MM.1S (cell line): ENCODE measurements around the gene NT5DC2.

Experiments used
- DNase-seq: peaks from one replicate; pipeline ENCODE4 v3.0.0-alpha.2; 2015
- H2AFZ ChIP-seq: fragments of 300-600 bp; sonication (generic); 2 replicates; pipeline ENCODE4 v1.6.0; 2016; ENCODE audit warnings: antibody characterized with exemption, low read length
- H3F3A ChIP-seq: fragments of 300-600 bp; sonication (generic); 2 replicates; pipeline ENCODE4 v1.6.1; 2016; ENCODE audit warnings: mild to moderate bottlenecking, antibody characterized with exemption, low read length, moderate library complexity, mixed read lengths; ENCODE audit not compliant: insufficient read depth
- H3K27ac ChIP-seq: fragments of 300-600 bp; sonication (generic); 2 replicates; pipeline ENCODE4 v1.5.1; 2016; ENCODE audit warnings: mild to moderate bottlenecking, low read length
- H3K27me3 ChIP-seq: fragments of 300-600 bp; sonication (generic); replicated peaks from 2 replicates; pipeline ENCODE4 v1.6.0; 2016; ENCODE audit warnings: low read length; ENCODE audit not compliant: insufficient read depth
- H3K36me3 ChIP-seq: fragments of 300-600 bp; sonication (generic); replicated peaks from 2 replicates; pipeline ENCODE4 v1.6.1; 2016; ENCODE audit warnings: mild to moderate bottlenecking, low read length, mixed read lengths; ENCODE audit not compliant: insufficient read depth
- H3K4me1 ChIP-seq: fragments of 300-600 bp; sonication (generic); 2 replicates; pipeline ENCODE4 v1.6.1; 2016; ENCODE audit warnings: low read length, mixed read lengths
- H3K4me2 ChIP-seq: fragments of 300-600 bp; sonication (generic); 2 replicates; pipeline ENCODE4 v1.6.0; 2016; ENCODE audit warnings: low read depth, low read length
- H3K4me3 ChIP-seq: fragments of 300-600 bp; sonication (generic); 2 replicates; pipeline ENCODE4 v1.5.1; 2016; ENCODE audit warnings: low read length, mixed read lengths
- H3K79me2 ChIP-seq: fragments of 300-600 bp; sonication (generic); 2 replicates; pipeline ENCODE4 v1.6.1; 2016; ENCODE audit warnings: mixed run types, low read length, mixed read lengths
- H3K9ac ChIP-seq: fragments of 300-600 bp; sonication (generic); 2 replicates; pipeline ENCODE4 v1.6.1; 2016; ENCODE audit warnings: low read length, mixed read lengths
- H3K9me2 ChIP-seq: fragments of 300-600 bp; sonication (generic); replicated peaks from 2 replicates; pipeline ENCODE4 v1.6.1; 2016; ENCODE audit warnings: mild to moderate bottlenecking, low read length, mixed read lengths; ENCODE audit not compliant: insufficient read depth
- H3K9me3 ChIP-seq: fragments of 300-600 bp; sonication (generic); replicated peaks from 2 replicates; pipeline ENCODE4 v1.6.1; 2016; ENCODE audit warnings: mild to moderate bottlenecking, low read length, mixed read lengths; ENCODE audit not compliant: insufficient read depth
- H4K20me1 ChIP-seq: fragments of 300-600 bp; sonication (generic); 2 replicates; pipeline ENCODE4 v1.6.1; 2016; ENCODE audit warnings: mild to moderate bottlenecking, low read length, moderate library complexity, mixed read lengths; ENCODE audit not compliant: insufficient read depth
- CTCF ChIP-seq: fragments of 300-600 bp; sonication (generic); IDR thresholded peaks from 2 replicates; pipeline ENCODE4 v1.5.1; 2016; ENCODE audit warnings: antibody characterized with exemption, low read length, mixed read lengths
- EZH2 ChIP-seq: fragments of 300-600 bp; sonication (generic); optimal IDR thresholded peaks from 2 replicates; pipeline ENCODE3; 2017; ENCODE audit warnings: low read depth, mild to moderate bottlenecking, antibody characterized with exemption, low read length, mixed read lengths
- EZH2phosphoT487 ChIP-seq: fragments of 300-600 bp; sonication (generic); IDR thresholded peaks from 2 replicates; pipeline ENCODE4 v1.6.1; 2018; ENCODE audit warnings: antibody characterized with exemption, low read length

NT5DC2 gene

GRCh38 chr3:52507359-52507758 is 26.3 kb downstream of the NT5DC2 start:
- no peak for DNase-seq
- no peaks in the 10 kb centered on the region for H3K9me2 ChIP-seq
- H3K79me2 ChIP-seq: no peaks in the 10 kb centered on the region
- H3K4me1 ChIP-seq: no peaks in the 10 kb centered on the region
- no peaks in the 10 kb centered on the region for H3K36me3 ChIP-seq
- H3K4me2 ChIP-seq: no peak overlapping the region
- no peak overlapping the region for H2AFZ ChIP-seq
- H3K9me3 ChIP-seq: no peaks in the 10 kb centered on the region
- TF ChIP-seq EZH2 (no peak), CTCF (no peak), EZH2phosphoT487 (no peak)
- H3K9ac ChIP-seq: no peak overlapping the region
- H3K27ac ChIP-seq: no peak overlapping the region
- H3K27me3 ChIP-seq: peaks cover 42% of the 10 kb centered on the region
- no peak overlapping the region for H3K4me3 ChIP-seq
- H4K20me1 ChIP-seq: no peaks in the 10 kb centered on the region
- no peaks in the 10 kb centered on the region for H3F3A ChIP-seq

DNA sequence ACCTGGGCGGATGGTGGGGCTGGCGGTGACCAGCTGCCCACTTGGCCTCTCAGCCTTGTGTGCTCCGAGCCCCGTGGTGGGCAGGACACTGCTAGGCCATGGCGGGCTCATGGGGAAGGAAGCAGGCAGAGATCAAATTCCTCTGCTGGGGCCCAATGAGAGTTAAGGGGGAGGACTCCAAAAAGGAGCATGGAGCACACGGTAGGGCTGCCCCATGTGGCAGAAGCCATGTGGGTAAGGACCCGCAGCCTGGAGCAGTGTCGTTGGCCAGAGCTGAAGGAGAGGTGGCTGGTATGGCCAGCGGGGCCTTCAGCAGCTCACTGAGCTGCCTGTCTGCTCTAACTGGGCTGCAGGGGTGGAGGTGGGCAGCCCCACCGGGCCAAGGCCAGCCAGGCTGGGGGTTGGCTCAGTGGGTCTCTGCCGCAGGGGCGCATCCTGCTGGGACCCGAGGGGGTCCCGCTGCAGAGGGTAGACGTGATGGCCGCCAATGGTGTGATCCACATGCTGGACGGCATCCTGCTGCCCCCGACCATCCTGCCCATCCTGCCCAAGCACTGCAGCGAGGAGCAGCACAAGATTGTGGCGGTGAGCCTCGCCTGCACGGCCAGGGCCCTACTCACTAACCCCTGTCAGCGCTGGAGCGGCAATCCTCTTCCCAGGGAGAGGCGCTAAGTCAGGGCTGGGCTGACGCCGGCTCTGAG is 27.2 kb downstream of the NT5DC2 start:
- no peak overlapping the region for H2AFZ ChIP-seq
- H4K20me1 ChIP-seq: no peaks in the 10 kb centered on the region
- peaks cover 44% of the 10 kb centered on the region for H3K27me3 ChIP-seq
- H3K4me2 ChIP-seq: no peak overlapping the region
- no peak overlapping the region for H3K4me3 ChIP-seq
- H3K9me2 ChIP-seq: no peaks in the 10 kb centered on the region
- H3F3A ChIP-seq: no peaks in the 10 kb centered on the region
- no peak overlapping the region for H3K27ac ChIP-seq
- H3K9ac ChIP-seq: no peak overlapping the region
- no peak for DNase-seq
- H3K4me1 ChIP-seq: no peaks in the 10 kb centered on the region
- H3K36me3 ChIP-seq: no peaks in the 10 kb centered on the region
- no peaks in the 10 kb centered on the region for H3K9me3 ChIP-seq
- TF ChIP-seq CTCF (no peak), EZH2 (no peak), EZH2phosphoT487 (no peak)
- H3K79me2 ChIP-seq: no peaks in the 10 kb centered on the region

DNA sequence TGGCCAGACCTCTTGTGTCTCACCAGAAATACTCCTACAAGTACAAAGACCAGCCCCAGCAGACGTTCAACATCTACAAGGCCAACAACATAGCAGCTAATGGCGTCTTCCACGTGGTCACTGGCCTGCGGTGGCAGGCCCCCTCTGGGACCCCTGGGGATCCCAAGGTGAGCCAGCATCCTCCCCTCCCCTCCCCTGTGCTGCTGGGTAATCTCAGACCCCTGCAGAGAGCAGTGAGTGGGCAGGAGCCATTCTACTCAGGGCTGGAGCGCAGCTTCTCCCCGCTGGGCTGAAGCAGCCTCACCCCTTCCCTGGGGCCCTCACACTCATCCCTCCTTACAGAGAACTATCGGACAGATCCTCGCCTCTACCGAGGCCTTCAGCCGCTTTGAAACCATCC is 28.7 kb downstream of the NT5DC2 start:
- Histone ChIP-seq H3K4me2 (no peak overlapping the region), H3K79me2 (no peaks in the 10 kb centered on the region), H3K36me3 (no peaks in the 10 kb centered on the region), H3K27me3 (peaks cover 44% of the 10 kb centered on the region), H3K4me3 (no peak overlapping the region), H3K9ac (no peak overlapping the region), H3K9me2 (no peaks in the 10 kb centered on the region), H4K20me1 (no peaks in the 10 kb centered on the region), H2AFZ (no peak overlapping the region), H3K27ac (no peak overlapping the region), H3K4me1 (no peaks in the 10 kb centered on the region), H3K9me3 (no peaks in the 10 kb centered on the region), H3F3A (no peaks in the 10 kb centered on the region)
- DNase-seq: no peak
- TF ChIP-seq CTCF (no peak), EZH2 (no peak)
